ENCODE measurements around the gene BCS1L.

BCS1L gene

GRCh38 chr2:218659258-218659987 lies at the start of gene BCS1L, which contains the start of gene ZNF142:
Gene BCS1L, plus strand, starts transcription at chr2:218659683. Its CDS starts 1,305 bp downstream, at chr2:218660988.
Gene ZNF142, minus strand, starts transcription at chr2:218659623. Its CDS starts 3,194 bp downstream, at chr2:218656429.
- DNase-seq, result peak; percentile 98
- peak; percentile 97 for ATAC-seq

GRCh38 chr2:218615868-218616315 lies 43.6 kb upstream of the BCS1L start:
- DNase-seq, result no peak
- no peak for ATAC-seq

- DNase-seq (no peak), ATAC-seq (no peak)
Observed at GRCh38 chr2:218618102-218618860, 41.2 kb upstream of the BCS1L start.

- ATAC-seq (no peak), DNase-seq (no peak)
Observed at GRCh38 chr2:218621007-218621406, 38.5 kb upstream of the BCS1L start.

GRCh38 chr2:218622606-218623365 lies 36.7 kb upstream of the BCS1L start:
- ATAC-seq, result no peak
- no peak for DNase-seq

- ATAC-seq, result no peak
- DNase-seq, result no peak
Observed at GRCh38 chr2:218623366-218623705, 36.1 kb upstream of the BCS1L start.

GRCh38 chr2:218626369-218626768 lies 33.1 kb upstream of the BCS1L start:
- DNase-seq (no peak), ATAC-seq (no peak)

GRCh38 chr2:218627939-218628338 lies 31.5 kb upstream of the BCS1L start:
- no peak for ATAC-seq
- no peak for DNase-seq

GRCh38 chr2:218631837-218632236 lies 27.6 kb upstream of the BCS1L start:
- DNase-seq (no peak), ATAC-seq (no peak)

- DNase-seq, result no peak
- no peak for ATAC-seq
Observed at GRCh38 chr2:218635719-218636118, 23.8 kb upstream of the BCS1L start.

GRCh38 chr2:218638372-218638771 lies 21.1 kb upstream of the BCS1L start:
- ATAC-seq, result no peak
- no peak for DNase-seq

- ATAC-seq, result no peak
Observed at GRCh38 chr2:218642121-218642656, 17.3 kb upstream of the BCS1L start.

GRCh38 chr2:218642786-218643185 lies 16.7 kb upstream of the BCS1L start:
- no peak for DNase-seq
- ATAC-seq, result peak; percentile 33

More at GRCh38 chr2:218642121-218642656, 17.3 kb upstream of the BCS1L start:
- DNase-seq, result no peak

GRCh38 chr2:218643751-218644310 lies 15.7 kb upstream of the BCS1L start:
- no peak for ATAC-seq

GRCh38 chr2:218644721-218645120 lies 14.8 kb upstream of the BCS1L start:
- no peak for DNase-seq
- no peak for ATAC-seq

More at GRCh38 chr2:218643751-218644310, 15.7 kb upstream of the BCS1L start:
- DNase-seq, result no peak

GRCh38 chr2:218645126-218645525 lies 14.4 kb upstream of the BCS1L start:
- ATAC-seq, result no peak
- no peak for DNase-seq

GRCh38 chr2:218648088-218648786 lies 11.2 kb upstream of the BCS1L start:
- ATAC-seq (peak; percentile 58), DNase-seq (peak; percentile 47)

GRCh38 chr2:218648787-218649100 lies 10.7 kb upstream of the BCS1L start:
- no peak for ATAC-seq
- DNase-seq, result no peak

GRCh38 chr2:218655751-218656150 lies 3.7 kb upstream of the BCS1L start:
- DNase-seq (no peak), ATAC-seq (no peak)

- DNase-seq, result peak; percentile 61
Observed at GRCh38 chr2:218658671-218659257, 719 bp upstream of the BCS1L start.

GRCh38 chr2:218659988-218660358 lies 490 bp downstream of the BCS1L start:
- ATAC-seq (no peak), DNase-seq (no peak)

More at GRCh38 chr2:218658671-218659257, 719 bp upstream of the BCS1L start:
- ATAC-seq, result peak; percentile 44

Data from stimulated activated naive CD8-positive, alpha-beta T cell treated with anti-CD3 and anti-CD28 coated beads, Interleukin-15, Interleukin-2, amounts not matched to agents 100 U/mL and 50 U/mL, for 24 hours (primary cell).